ENCODE data around the gene NR1H3. TPM values are rescaled to one million over a fixed set of nuclear protein-coding genes. Genes with fewer than 3 reads are reported as not detected.

NR1H3 gene
- total and polyA plus RNA-seq, 9 donors, result 18.0 to 39.7 (median 27.3) TPM

- H3K4me1 ChIP-seq (ENCODE audit: insufficient read depth), result peaks cover 11% of the 10 kb centered on the region
- no peak for DNase-seq
- no peaks in the 10 kb centered on the region for H3K27me3 ChIP-seq
- no peak overlapping the region for H3K27ac ChIP-seq
- 89 to 92% (median 90%) methylated on average over 23 of the region's 23 CpGs for WGBS, 3 donors
- TF ChIP-seq POLR2A (IDR thresholded peaks at IDR 0.05), result no peak
- TF ChIP-seq, protein P1, sequence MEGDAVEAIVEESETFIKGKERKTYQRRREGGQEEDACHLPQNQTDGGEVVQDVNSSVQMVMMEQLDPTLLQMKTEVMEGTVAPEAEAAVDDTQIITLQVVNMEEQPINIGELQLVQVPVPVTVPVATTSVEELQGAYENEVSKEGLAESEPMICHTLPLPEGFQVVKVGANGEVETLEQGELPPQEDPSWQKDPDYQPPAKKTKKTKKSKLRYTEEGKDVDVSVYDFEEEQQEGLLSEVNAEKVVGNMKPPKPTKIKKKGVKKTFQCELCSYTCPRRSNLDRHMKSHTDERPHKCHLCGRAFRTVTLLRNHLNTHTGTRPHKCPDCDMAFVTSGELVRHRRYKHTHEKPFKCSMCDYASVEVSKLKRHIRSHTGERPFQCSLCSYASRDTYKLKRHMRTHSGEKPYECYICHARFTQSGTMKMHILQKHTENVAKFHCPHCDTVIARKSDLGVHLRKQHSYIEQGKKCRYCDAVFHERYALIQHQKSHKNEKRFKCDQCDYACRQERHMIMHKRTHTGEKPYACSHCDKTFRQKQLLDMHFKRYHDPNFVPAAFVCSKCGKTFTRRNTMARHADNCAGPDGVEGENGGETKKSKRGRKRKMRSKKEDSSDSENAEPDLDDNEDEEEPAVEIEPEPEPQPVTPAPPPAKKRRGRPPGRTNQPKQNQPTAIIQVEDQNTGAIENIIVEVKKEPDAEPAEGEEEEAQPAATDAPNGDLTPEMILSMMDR (IDR thresholded peaks at IDR 0.05), result no peak
- no peak for TF ChIP-seq EP300 (IDR thresholded peaks at IDR 0.05)
- intact Hi-C loops (cut with DNase I), result no loop called here
- no peaks in the 10 kb centered on the region for H3K9me3 ChIP-seq
- H3K4me3 ChIP-seq, result no peak overlapping the region
- H3K36me3 ChIP-seq, result no peaks in the 10 kb centered on the region
Observed at GRCh38 chr11:47244448-47245350, 13.1 kb upstream of the NR1H3 start.

DNA sequence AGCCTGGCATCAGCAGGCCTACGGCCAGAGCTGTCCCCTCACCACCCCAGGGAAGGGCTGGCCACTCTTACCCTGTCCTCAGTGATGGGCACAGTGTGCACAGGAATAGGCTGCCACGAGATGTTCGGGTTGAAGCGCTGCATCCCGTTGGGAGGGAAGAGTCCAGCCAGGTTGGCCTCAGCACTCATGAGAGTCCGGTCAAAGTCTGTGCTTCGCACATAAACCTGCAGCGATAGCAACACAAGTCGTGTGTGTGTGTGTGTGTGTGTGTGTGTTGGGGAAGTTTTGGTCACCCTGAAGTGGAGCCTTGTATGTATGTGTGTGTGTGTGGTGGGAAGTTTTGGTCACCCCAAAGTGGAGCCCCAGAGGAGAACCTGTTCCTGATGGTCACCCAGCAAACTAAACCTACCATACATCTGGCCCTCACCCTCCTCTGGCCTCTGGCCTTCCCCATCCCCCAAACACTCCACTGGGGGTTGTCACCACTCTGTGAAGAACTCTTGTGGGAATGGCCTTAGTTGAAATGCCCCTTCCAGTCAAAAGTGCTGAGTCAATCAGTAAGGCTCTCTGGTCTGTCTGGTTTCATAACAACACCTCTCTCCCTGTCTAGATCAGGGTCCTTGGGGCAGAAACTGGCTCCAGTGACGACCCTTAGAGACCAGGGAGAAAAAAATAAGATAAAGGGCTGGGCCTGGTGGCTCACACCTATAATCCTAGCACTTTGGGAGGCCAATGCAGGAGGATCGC, 12.0 kb upstream of the NR1H3 start:
- no peak for TF ChIP-seq EP300 (IDR thresholded peaks at IDR 0.05)
- no peak for TF ChIP-seq POLR2A (IDR thresholded peaks at IDR 0.05)
- TF ChIP-seq, protein P1 (IDR thresholded peaks at IDR 0.05), result no peak
- no peak for DNase-seq
- WGBS, 3 donors, result 83 to 88% (median 86%) methylated on average over 11 of the region's 11 CpGs
- intact Hi-C loops (cut with DNase I), result no loop called here
- Histone ChIP-seq H3K27me3 (no peaks in the 10 kb centered on the region), H3K4me1 (ENCODE audit: insufficient read depth) (peaks cover 13% of the 10 kb centered on the region), H3K4me3 (no peak overlapping the region), H3K9me3 (no peaks in the 10 kb centered on the region), H3K27ac (no peak overlapping the region), H3K36me3 (no peaks in the 10 kb centered on the region)

DNA sequence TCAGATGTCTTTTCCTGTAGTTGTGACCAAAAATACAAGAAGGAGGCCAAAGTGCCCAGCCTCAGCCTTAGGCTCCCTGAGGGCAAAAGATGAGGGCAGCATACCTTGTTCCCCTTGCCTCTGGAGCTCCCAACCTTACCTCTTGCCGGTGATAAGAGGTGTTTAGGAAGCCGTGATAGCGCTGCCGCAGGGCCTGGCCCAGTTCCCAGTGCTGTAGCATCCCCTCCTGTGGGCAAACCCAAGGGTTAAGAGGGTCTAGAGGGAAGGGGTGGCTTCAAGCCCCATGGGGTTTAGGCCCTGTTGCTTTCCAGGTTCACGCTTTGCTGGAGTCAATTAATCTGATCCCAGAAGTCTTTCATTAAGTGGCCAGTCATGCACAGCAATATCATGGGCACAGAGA, 10.3 kb upstream of the NR1H3 start:
- Histone ChIP-seq H3K36me3 (no peaks in the 10 kb centered on the region), H3K9me3 (no peaks in the 10 kb centered on the region), H3K4me3 (no peak overlapping the region), H3K4me1 (ENCODE audit: insufficient read depth) (peaks cover 13% of the 10 kb centered on the region), H3K27me3 (no peaks in the 10 kb centered on the region), H3K27ac (no peak overlapping the region)
- DNase-seq, result no peak
- TF ChIP-seq, protein P1 (IDR thresholded peaks at IDR 0.05), result no peak
- TF ChIP-seq POLR2A (IDR thresholded peaks at IDR 0.05), result no peak
- no peak for TF ChIP-seq EP300 (IDR thresholded peaks at IDR 0.05)
- 71 to 86% (median 84%) methylated on average over 5 of the region's 5 CpGs for WGBS, 3 donors
- intact Hi-C loops (cut with DNase I), result no loop called here

DNA sequence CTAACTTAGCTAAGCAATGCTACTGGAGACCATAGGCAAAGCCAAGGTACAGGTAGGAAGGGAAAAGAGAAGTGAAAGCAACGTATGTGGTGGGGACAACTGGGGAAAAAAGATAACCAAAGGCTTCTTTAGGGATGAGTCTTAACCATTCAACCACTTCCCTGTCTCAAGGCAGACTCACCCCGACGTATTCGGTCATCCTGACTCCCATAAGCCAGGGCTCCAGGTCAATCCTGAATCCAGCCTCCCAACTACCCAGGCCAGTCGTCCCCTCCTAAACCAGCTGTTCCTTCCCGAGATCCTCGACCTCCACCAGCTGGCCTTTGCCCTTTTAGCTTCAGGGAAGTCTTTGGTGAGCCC, 9.5 kb upstream of the NR1H3 start:
- H3K4me3 ChIP-seq, result peak overlapping the region; percentile 67
- peaks cover 13% of the 10 kb centered on the region for H3K4me1 ChIP-seq (ENCODE audit: insufficient read depth)
- TF ChIP-seq EP300 (IDR thresholded peaks at IDR 0.05) (no peak), POLR2A (IDR thresholded peaks at IDR 0.05) (no peak)
- TF ChIP-seq, protein P1 (IDR thresholded peaks at IDR 0.05), result no peak
- no peaks in the 10 kb centered on the region for H3K27me3 ChIP-seq
- H3K9me3 ChIP-seq, result no peaks in the 10 kb centered on the region
- WGBS, 3 donors, result 0 to 1% (median 0%) methylated on average over 7 of the region's 7 CpGs
- intact Hi-C loops (cut with DNase I), result no loop called here
- no peaks in the 10 kb centered on the region for H3K36me3 ChIP-seq
- DNase-seq, result no peak
- H3K27ac ChIP-seq, result peak overlapping the region; percentile 40 to 65
